Measurements from ENCODE around the gene GPRC5D.

GPRC5D gene

DNA sequence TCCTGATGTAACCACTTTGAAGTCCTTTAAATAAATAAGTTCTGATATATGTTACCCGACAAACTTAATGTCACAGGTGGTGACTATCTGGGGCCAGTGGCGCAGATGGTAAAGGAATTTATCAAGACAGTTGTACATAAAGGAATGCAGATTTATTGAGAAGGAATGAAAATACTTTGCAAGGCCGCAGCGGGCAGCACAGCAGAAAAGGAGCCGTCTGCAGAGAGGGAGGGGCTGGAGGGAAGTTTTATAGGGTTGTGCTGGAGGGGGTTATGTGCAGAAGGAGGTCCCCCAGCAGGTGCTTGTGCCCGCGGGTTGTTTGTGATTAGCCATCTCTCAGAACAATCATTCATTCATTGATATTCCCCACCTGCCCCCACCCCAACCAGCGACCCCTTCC, 17.4 kb downstream of the GPRC5D start:
- no peak for ATAC-seq
- no peak for DNase-seq

DNA sequence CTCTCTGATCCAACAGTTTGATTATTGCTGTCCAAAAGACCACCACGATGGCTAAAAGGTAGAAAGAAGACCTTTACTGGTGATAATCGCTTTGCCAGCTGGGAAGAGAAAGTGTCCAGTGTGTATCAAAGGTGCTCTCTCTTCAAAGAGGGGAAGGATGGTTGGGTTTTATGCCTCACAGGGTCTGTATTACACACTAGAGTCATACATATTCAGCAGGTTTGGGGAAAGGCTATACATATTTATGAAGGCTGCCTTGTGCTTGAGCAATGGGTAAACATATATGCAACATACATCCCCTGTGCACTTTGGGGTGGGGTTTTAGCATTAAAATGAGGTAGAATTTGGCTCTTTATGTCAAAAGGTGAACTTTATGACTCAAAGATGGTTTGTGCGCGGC, 18.2 kb downstream of the GPRC5D start:
- no peak for ATAC-seq
- DNase-seq, result no peak

DNA sequence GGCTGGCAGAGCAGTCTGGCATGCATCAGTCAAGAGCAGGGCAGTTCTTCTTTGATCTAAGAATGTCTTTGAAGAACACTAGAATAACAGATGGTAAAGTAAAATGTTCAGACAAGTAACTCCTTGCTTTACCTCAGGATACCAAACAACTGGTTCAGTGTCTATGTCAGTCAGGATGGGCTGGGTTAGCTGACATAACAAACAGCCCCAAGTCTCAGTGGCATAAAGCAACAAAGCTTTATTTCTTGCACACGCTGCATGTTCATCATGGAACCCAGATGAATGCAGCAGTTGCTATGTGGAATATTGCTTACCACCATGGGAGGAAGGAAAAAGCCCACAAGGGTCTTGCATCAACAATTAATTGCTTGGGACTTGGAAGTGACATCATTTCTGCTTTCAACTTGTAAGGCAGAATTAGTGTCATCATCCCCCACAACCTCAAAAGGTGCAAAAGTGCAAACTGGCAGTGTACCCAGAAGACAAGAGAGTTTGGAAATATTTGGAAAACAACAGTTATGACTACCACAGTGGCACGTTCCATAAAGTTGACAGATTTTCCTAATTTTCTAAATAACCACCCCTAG, 21.2 kb downstream of the GPRC5D start:
- no peak for DNase-seq
- no peak for ATAC-seq

DNA sequence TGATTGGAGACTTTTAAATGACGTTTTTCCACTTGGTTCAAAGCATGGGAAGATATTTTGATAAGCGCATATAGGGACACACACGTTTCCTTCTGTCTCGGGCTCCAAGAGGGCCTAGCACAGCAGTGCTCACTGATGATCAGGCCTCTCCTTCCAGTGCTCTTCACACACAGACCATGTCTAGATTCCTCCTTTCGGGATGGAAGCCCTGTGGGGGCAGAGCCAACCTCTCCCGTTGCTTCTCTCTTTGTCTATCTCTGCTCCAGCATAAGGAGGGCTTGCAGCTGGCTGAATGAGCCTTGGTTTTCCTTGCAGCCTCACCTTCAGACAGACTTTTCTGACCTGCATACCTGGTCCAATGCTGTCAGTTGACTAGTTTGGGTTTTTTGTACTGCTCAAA, 22.3 kb downstream of the GPRC5D start:
- ATAC-seq (no peak), DNase-seq (no peak)

GRCh38 chr12:12927211-12928079, 24.5 kb downstream of the GPRC5D start:
- ATAC-seq (peak; percentile 46), DNase-seq (peak; percentile 47)

DNA sequence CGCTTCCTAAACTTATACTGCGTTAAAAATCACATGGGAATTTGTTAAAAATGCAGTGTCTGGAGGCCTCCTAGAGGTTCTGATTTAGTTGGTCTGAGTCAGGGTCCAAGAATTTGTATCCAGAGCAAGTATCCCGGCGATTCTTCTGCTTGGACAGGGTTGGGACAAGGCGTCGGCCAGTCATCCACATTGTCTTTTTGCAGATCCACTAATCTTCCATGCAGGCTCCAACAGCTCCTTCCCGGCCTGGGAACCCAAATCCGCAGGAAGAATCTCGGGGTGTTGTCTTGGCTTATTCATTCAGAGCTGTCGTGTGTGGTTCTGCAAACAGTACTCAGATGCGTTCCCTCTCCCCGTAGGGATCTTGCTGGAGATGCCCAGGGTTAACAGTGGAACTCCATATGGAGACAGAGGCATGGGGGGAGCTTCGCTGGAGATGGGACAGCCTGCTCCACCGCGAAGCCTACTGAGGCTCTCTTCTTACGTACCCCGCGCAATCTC, 25.3 kb downstream of the GPRC5D start:
- ATAC-seq, result no peak
- DNase-seq, result no peak

DNA sequence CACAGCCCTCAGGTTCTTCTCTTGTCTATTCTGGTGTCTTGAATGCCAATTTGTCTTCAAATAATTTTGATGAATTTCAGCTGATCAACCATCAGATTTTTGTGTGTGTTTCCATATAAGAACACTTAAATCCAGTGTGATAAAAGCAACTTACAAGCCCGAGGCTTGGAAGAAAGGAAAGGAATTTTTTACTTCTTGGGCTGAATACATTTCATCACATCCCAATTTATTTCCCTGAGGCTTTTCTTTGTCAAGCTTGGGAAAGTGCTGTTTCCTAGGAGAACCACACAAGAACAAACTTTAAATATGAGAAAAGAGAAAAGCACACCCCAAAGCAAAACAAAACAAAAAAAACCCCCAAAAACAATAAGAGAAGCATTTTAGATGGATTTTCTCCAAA, 26.6 kb downstream of the GPRC5D start:
- DNase-seq, result no peak
- no peak for ATAC-seq

DNA sequence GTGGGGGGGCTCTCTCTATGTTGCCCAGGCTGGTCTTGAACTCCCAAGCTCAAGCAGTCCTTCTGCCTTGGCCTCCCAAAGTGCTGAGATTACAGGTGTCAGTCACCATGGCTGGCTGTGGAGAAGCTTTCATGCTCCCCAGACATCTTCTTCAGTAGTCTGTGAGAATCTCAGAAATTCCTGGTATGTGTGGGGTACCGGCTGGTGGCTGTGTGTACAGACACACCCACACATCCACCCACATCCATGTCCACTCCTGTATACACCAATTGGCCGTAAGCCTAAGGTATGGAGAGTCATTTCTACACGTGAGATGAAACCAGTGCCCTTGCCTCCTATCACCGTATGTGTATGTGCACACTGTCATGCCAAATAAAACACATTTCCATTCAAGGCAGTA, 27.8 kb downstream of the GPRC5D start:
- ATAC-seq (no peak), DNase-seq (no peak)

DNA sequence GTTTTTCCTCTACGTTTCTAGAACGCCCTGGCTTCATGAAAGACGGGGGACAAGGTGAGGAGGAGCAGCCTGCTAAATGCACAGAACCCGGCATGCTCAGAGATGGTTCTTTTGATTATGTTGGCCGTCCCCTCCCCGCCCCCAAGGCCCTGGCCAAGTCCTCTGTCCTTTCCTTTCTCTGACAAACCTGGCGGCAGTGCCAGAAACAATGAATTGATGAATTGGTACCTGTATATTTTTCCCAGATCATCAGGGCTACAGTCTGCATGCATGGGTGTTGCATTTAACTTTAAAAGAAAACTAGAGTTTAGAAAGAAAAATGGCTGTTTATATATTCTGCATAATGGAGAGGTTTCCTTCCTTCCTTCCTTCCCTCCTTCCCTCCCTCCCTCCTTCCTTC, 29.0 kb downstream of the GPRC5D start:
- ATAC-seq, result no peak
- no peak for DNase-seq

GRCh38 chr12:12922191-12922616, 29.8 kb downstream of the GPRC5D start:
- DNase-seq (no peak), ATAC-seq (no peak)

GRCh38 chr12:12919666-12920435, 32.1 kb downstream of the GPRC5D start:
- ATAC-seq (no peak), DNase-seq (no peak)

DNA sequence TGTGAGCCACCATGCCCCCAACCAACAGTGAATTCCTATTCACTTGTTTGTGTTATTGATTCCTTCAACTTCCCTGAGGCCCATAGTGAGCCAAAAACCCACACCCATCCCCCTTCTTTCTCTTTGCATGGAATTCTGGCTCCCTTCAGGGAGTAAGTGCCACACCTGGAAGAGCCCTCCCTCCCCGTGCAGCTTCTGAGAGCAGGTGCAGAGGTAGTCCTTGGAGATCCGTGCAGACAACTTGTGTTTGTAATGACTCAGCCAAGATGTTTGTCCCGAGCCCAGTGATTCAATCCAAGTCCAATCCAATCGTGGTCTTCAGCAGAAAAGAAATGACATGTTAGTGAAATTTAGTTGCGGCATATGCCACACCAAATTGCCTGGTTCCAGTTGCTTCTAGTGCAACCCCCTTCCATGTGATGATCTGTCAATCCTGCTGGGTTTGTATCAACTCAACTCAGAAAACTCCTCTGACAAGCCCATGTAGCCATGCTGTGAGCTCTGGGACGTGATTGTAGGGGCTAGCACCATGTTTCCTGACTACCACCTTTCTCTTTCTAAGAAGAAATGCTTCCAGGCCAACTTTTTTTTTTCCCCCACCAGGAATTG, 33.1 kb downstream of the GPRC5D start:
- ATAC-seq, result no peak
- DNase-seq, result no peak

- ATAC-seq, result no peak
- no peak for DNase-seq
Observed at GRCh38 chr12:12917517-12917916, 34.5 kb downstream of the GPRC5D start.

DNA sequence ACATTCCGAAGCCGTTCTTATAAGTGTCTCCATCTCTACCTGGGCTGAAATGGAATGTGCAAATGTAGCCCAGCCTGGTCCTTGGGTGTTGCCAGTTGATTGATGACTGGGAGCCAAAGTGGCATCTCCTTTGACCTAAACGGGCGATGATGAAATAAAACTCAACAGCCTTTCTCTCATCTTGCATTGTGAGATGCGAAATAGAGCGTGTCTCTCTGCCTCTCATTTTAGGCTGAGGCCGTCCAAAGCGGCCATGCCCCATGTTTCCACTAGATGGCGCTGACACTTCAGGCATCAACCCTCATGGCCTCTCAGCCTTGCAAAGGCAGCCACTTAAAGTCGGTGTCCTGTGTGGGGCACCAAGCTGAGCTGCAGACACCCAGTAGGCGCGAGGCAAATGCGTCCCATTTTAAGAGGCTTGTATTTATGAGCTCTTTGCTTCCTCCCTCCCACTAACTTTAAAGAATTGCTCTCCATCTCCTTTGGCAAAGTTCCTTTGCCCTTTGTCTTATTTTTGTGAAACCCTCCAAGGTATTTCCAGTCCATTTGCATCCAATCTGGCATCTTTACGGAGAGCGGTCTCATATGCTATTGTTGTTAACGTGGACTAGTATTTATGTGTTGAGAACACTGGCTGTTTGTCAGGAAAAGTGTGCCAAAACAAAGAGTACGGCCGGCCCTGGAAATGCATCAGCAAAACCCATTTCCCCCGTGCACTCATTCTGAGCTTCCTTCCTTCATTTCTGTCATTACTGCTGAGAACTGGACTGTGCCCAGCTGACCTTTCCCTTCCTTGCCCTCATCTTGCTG, 35.6 kb downstream of the GPRC5D start:
- ATAC-seq (peak; percentile 95), DNase-seq (peak; percentile 85)

GRCh38 chr12:12915656-12916055, 36.3 kb downstream of the GPRC5D start:
- no peak for ATAC-seq

DNA sequence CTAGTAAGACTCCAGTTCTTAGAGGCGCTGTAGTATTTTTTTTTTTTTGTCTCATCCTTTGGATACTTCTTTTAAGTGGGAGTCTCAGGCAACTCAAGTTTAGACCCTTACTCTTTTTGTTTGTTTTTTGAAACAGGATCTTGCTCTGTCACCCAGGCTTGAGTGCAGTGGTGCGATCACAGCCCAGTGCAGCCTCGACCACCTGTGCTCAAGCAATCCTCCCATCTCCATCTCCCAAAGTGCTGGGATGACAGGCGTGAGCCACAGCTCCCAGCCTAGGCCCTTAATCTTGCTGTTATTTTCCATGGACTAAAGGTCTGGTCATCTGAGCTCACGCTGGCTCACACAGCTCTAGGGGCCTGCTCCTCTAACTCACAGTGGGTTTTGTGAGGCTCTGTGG, 39.3 kb downstream of the GPRC5D start:
- DNase-seq (no peak), ATAC-seq (no peak)

More at GRCh38 chr12:12915656-12916055, 36.3 kb downstream of the GPRC5D start:
- DNase-seq, result no peak

- no peak for ATAC-seq
- DNase-seq, result no peak
Observed at GRCh38 chr12:12909995-12910420, 42.0 kb downstream of the GPRC5D start.

DNA sequence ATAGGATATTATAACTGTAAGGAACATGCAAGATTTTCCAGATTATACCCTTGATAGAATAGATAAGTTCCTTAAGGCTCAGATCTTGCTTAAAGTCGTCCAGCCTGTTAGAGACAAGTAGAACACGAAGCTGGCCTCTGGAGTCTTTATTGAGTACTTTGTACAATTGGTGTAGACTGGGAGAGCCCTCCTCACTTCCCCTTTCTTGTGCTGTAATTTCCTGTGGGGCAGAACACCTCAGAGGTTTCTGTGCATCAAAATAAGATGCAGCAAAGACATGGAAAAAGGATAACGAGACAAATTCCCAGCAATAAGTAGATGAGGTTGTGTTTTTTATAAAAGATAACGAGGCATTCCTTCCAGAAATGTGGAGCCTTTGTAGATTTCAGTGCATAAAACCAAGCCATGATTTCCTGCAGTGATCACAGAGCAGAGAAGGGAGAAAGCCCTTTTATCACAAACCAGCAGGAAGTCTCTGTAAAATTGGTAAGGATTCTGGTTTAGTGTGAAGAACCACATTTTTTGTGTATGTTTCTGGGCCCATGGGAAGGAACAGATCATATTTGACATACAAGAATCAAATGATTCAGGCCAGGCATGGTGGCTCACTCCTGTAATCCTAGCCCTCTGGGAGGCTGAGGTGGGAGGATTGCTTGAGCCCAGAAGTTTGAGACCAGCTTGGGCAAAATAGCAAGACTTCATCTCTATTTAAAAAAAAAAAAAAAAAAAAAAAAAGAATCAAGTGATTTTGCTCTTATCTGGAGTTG, 42.6 kb downstream of the GPRC5D start:
- DNase-seq (no peak), ATAC-seq (no peak)

DNA sequence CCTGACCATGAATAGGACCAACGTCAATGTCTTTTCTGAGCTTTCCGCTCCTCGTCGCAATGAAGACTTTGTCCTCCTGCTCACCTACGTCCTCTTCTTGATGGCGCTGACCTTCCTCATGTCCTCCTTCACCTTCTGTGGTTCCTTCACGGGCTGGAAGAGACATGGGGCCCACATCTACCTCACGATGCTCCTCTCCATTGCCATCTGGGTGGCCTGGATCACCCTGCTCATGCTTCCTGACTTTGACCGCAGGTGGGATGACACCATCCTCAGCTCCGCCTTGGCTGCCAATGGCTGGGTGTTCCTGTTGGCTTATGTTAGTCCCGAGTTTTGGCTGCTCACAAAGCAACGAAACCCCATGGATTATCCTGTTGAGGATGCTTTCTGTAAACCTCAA, 43.3 kb downstream of the GPRC5D start:
- ATAC-seq (no peak), DNase-seq (no peak)

- DNase-seq (no peak), ATAC-seq (no peak)
Observed at GRCh38 chr12:12908252-12908651, 43.7 kb downstream of the GPRC5D start.

GRCh38 chr12:12907552-12907951, 44.4 kb downstream of the GPRC5D start:
- ATAC-seq (no peak), DNase-seq (no peak)

Data from stimulated activated naive CD8-positive, alpha-beta T cell treated with anti-CD3 and anti-CD28 coated beads, Interleukin-15, Interleukin-2, amounts not matched to agents 100 U/mL and 50 U/mL, for 24 hours (primary cell).